ENCODE results near the gene TRAF4. TPM values are rescaled to one million over a fixed set of nuclear protein-coding genes. Genes with fewer than 3 reads are reported as not detected.

TRAF4 gene
- total RNA-seq, 1 donor from 2014 or later: 86.4 TPM

GRCh38 chr17:28751600-28752366, 8.0 kb downstream of the TRAF4 start:
- no peak for TF ChIP-seq CTCF (conservative IDR thresholded peaks at IDR 0.05; ENCODE audit: low read depth, low read length)
- H3K4me3 ChIP-seq (ENCODE audit: low read depth, low read length): no peak overlapping the region

DNA sequence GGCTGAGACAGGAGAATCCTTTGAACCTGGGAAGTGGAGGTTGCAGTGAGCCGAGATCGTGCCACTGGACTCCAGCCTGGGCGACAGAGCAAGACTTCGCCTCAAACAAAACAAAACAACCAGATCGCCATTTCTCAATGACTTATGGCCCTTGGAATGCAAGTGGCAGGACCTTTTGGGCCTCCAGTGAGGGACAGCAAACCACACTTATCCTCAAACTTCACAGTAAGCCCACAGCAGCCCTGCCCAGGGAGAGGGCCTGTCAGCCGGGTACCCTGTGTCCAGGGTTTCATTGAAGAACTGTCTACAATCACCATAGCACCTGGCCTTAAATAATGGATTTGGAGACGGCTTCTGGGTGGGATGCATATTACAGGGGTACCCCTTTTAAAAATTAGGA, 11.7 kb downstream of the TRAF4 start:
- H3K4me3 ChIP-seq (ENCODE audit: low read depth, low read length): no peak overlapping the region
- TF ChIP-seq CTCF (conservative IDR thresholded peaks at IDR 0.05; ENCODE audit: low read depth, low read length): no peak
- DNase-seq (ENCODE audit: low read depth): no peak

More at GRCh38 chr17:28751600-28752366, 8.0 kb downstream of the TRAF4 start:
- DNase-seq (ENCODE audit: low read depth): no peak

DNA sequence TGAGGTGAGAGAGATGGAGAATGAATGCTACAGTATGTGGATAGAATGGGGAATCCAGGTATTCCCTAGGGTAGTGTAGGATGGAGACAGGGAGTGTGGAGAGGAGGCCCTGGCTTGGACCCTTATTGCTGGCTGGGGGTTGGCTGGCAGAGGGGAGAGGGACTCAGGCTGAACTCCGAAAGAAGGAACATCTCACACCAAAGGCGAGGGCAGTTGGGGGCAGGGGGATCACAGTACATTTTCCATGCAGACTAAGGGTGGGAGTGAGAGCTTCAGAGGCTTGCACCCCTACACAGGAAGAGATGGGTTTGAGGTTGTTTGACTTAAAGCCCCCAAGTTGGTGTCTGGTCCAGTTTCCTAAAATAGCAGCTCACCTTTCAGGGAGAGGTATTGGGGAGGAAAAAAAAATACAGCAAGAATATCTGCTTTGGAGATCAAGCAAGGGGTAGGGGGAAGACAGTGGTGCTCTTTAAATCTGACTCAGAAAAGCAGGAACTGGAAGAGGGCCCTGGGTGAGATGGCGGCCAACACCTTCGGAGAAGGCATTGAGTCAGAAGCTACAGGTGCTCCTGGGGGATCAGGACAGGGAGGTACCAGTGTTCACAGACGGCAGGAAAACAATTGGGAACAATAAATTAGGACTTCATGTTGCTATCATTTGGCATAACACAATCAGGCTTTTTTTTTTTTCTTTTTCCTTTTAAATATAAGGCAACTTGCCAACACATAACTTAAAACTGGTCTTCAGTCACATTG, 12.4 kb downstream of the TRAF4 start:
- TF ChIP-seq CTCF (conservative IDR thresholded peaks at IDR 0.05; ENCODE audit: low read depth, low read length): no peak
- H3K4me3 ChIP-seq (ENCODE audit: low read depth, low read length): no peak overlapping the region
- DNase-seq (ENCODE audit: low read depth): no peak

- TF ChIP-seq CTCF (conservative IDR thresholded peaks at IDR 0.05; ENCODE audit: low read depth, low read length): no peak
- H3K4me3 ChIP-seq (ENCODE audit: low read depth, low read length): no peak overlapping the region
- DNase-seq (ENCODE audit: low read depth): no peak
Measured at GRCh38 chr17:28758411-28759121, 14.8 kb downstream of the TRAF4 start.

GRCh38 chr17:28759256-28759865, 15.6 kb downstream of the TRAF4 start:
- DNase-seq (ENCODE audit: low read depth): no peak
- H3K4me3 ChIP-seq (ENCODE audit: low read depth, low read length): no peak overlapping the region
- TF ChIP-seq CTCF (conservative IDR thresholded peaks at IDR 0.05; ENCODE audit: low read depth, low read length): no peak

DNA sequence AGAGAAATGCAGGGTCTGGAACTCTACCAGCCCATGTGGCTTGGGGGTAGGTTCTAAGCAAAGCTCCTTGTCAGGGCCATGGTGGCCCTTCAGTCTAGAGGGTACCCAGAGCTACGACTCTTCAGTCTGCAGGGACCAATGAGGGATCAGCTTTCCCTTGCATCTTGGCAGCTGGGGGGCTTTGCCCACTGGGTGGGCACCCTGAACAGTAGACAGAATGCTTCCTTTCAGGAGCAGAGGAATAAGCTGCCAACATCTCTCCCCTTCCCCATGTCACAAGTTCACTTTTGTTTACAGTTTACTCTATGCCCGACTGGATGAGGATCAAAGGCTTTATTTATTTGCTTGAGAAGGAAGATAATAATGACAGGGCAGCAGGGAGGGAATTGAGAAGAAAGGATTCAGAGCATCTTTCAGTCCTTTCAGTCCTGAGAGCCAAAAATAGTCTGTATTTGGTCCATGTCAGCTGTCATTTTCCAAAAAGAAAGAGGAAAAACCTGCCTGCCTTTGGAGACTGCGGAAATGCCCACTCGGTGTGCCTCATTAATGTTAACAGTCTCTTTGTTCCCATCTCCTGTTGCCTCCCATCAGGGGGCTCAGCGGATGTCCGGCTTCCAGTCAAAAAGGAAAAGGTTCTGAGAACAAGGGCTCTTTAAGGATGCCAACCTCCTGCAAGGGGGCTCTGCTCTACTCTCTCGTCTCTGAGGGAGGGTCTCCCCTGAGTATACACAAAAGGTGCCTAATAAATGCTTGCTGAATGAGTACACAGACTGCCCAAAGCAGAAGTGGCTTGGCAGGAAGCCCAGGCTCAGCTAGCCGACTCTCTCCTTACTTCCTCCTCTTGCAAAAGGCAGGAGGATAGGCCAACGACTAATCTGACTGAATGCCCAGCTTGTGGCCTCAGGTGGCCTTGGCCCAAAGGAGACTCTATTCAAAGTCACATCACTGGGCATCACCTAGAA, 17.1 kb downstream of the TRAF4 start:
- H3K4me3 ChIP-seq (ENCODE audit: low read depth, low read length): no peak overlapping the region
- DNase-seq (ENCODE audit: low read depth): no peak
- no peak for TF ChIP-seq CTCF (conservative IDR thresholded peaks at IDR 0.05; ENCODE audit: low read depth, low read length)

Data from epithelial cell of proximal tubule (primary cell).